IPS-20b (cell line): ENCODE results near the gene ASTN1.

Source experiments
- H3K27ac ChIP-seq: one replicate; pipeline ENCODE4 v1.5.1; 2013; ENCODE audit warnings: low read length
- H3K27me3 ChIP-seq: 2 replicates; pipeline ENCODE4 v1.6.1; 2013; ENCODE audit warnings: mild to moderate bottlenecking, low read length, inconsistent platforms; ENCODE audit not compliant: insufficient read depth
- H3K36me3 ChIP-seq: 2 replicates; pipeline ENCODE4 v1.6.1; 2013; ENCODE audit warnings: low read depth, mild to moderate bottlenecking, inconsistent platforms, low read length, moderate library complexity; ENCODE audit not compliant: insufficient read depth
- H3K4me1 ChIP-seq: 2 replicates; pipeline ENCODE4 v1.6.1; 2013; ENCODE audit warnings: mild to moderate bottlenecking, control low read depth, inconsistent platforms, low read length, moderate library complexity; ENCODE audit not compliant: insufficient read depth
- H3K4me3 ChIP-seq: 2 replicates; pipeline ENCODE4 v1.5.1; 2013; ENCODE audit warnings: mild to moderate bottlenecking, low read length, inconsistent platforms
- H3K9ac ChIP-seq: 2 replicates; pipeline ENCODE4 v1.6.1; 2013; ENCODE audit warnings: low read depth, mild to moderate bottlenecking, inconsistent platforms, low read length, moderate library complexity
- H3K9me3 ChIP-seq: 2 replicates; pipeline ENCODE4 v1.6.1; 2013; ENCODE audit warnings: mild to moderate bottlenecking, low read depth, low read length, inconsistent platforms; ENCODE audit not compliant: insufficient read depth

Gene ASTN1

GRCh38 chr1:177146499-177146898 lies 18.0 kb downstream of the ASTN1 start:
- Histone ChIP-seq H3K4me3 (no peak overlapping the region), H3K27me3 (no peaks in the 10 kb centered on the region), H3K9ac (no peak overlapping the region), H3K9me3 (no peaks in the 10 kb centered on the region), H3K36me3 (no peaks in the 10 kb centered on the region), H3K4me1 (peaks cover 12% of the 10 kb centered on the region; the same call in 1 of the 2 replicates), H3K27ac (no peak overlapping the region)

- H3K36me3 ChIP-seq, result no peaks in the 10 kb centered on the region
- H3K4me3 ChIP-seq, result no peak overlapping the region
- H3K27ac ChIP-seq, result no peak overlapping the region
These were observed 19.1 kb downstream of the ASTN1 start for GRCh38 chr1:177145106-177146070.

GRCh38 chr1:177142791-177143271 lies 21.7 kb downstream of the ASTN1 start:
- no peaks in the 10 kb centered on the region for H3K27me3 ChIP-seq
- no peak overlapping the region for H3K27ac ChIP-seq
- H3K9me3 ChIP-seq, result no peaks in the 10 kb centered on the region
- no peaks in the 10 kb centered on the region for H3K36me3 ChIP-seq
- H3K9ac ChIP-seq, result no peak overlapping the region
- H3K4me3 ChIP-seq, result peak overlapping the region; percentile 20; the same call in 1 of the 2 replicates
- peaks cover 12% of the 10 kb centered on the region; the same call in 1 of the 2 replicates for H3K4me1 ChIP-seq

More at GRCh38 chr1:177145106-177146070, 19.1 kb downstream of the ASTN1 start:
- Histone ChIP-seq H3K9me3 (no peaks in the 10 kb centered on the region), H3K27me3 (no peaks in the 10 kb centered on the region), H3K4me1 (peaks cover 12% of the 10 kb centered on the region; the same call in 1 of the 2 replicates), H3K9ac (no peak overlapping the region)

GRCh38 chr1:177142010-177142409 lies 22.5 kb downstream of the ASTN1 start:
- peaks cover 12% of the 10 kb centered on the region; the same call in 1 of the 2 replicates for H3K4me1 ChIP-seq

GRCh38 chr1:177138347-177138746 lies 26.2 kb downstream of the ASTN1 start:
- H3K4me1 ChIP-seq, result peaks cover 12% of the 10 kb centered on the region; the same call in 1 of the 2 replicates
- H3K9ac ChIP-seq, result no peak overlapping the region
- H3K4me3 ChIP-seq, result no peak overlapping the region
- H3K9me3 ChIP-seq, result no peaks in the 10 kb centered on the region
- no peaks in the 10 kb centered on the region for H3K36me3 ChIP-seq
- H3K27ac ChIP-seq, result no peak overlapping the region
- no peaks in the 10 kb centered on the region for H3K27me3 ChIP-seq

More at GRCh38 chr1:177142010-177142409, 22.5 kb downstream of the ASTN1 start:
- no peak overlapping the region for H3K9ac ChIP-seq
- no peaks in the 10 kb centered on the region for H3K27me3 ChIP-seq
- H3K36me3 ChIP-seq, result no peaks in the 10 kb centered on the region
- H3K4me3 ChIP-seq, result no peak overlapping the region
- no peaks in the 10 kb centered on the region for H3K9me3 ChIP-seq
- no peak overlapping the region for H3K27ac ChIP-seq

- H3K36me3 ChIP-seq, result no peaks in the 10 kb centered on the region
- H3K27ac ChIP-seq, result no peak overlapping the region
- no peak overlapping the region for H3K4me3 ChIP-seq
- no peaks in the 10 kb centered on the region for H3K9me3 ChIP-seq
- no peak overlapping the region for H3K9ac ChIP-seq
- no peaks in the 10 kb centered on the region for H3K27me3 ChIP-seq
- peaks cover 7% of the 10 kb centered on the region; the same call in 1 of the 2 replicates for H3K4me1 ChIP-seq
These were observed 26.7 kb downstream of the ASTN1 start for GRCh38 chr1:177137814-177138213.

- Histone ChIP-seq H3K4me3 (no peak overlapping the region), H3K4me1 (no peaks in the 10 kb centered on the region; the same call in 1 of the 2 replicates), H3K9ac (no peak overlapping the region)
These were observed 29.3 kb downstream of the ASTN1 start for GRCh38 chr1:177135250-177135649.

GRCh38 chr1:177133977-177134538 lies 30.5 kb downstream of the ASTN1 start:
- Histone ChIP-seq H3K27me3 (no peaks in the 10 kb centered on the region), H3K4me3 (no peak overlapping the region), H3K9me3 (no peaks in the 10 kb centered on the region), H3K27ac (no peak overlapping the region), H3K36me3 (no peaks in the 10 kb centered on the region), H3K9ac (no peak overlapping the region), H3K4me1 (no peaks in the 10 kb centered on the region; the same call in 1 of the 2 replicates)

More at GRCh38 chr1:177135250-177135649, 29.3 kb downstream of the ASTN1 start:
- H3K9me3 ChIP-seq, result no peaks in the 10 kb centered on the region
- no peak overlapping the region for H3K27ac ChIP-seq
- H3K36me3 ChIP-seq, result no peaks in the 10 kb centered on the region
- H3K27me3 ChIP-seq, result no peaks in the 10 kb centered on the region

GRCh38 chr1:177132141-177132540 lies 32.4 kb downstream of the ASTN1 start:
- Histone ChIP-seq H3K9ac (no peak overlapping the region), H3K36me3 (no peaks in the 10 kb centered on the region), H3K4me3 (no peak overlapping the region), H3K4me1 (no peaks in the 10 kb centered on the region; the same call in 1 of the 2 replicates), H3K27ac (no peak overlapping the region), H3K27me3 (no peaks in the 10 kb centered on the region), H3K9me3 (no peaks in the 10 kb centered on the region)

- Histone ChIP-seq H3K27me3 (no peaks in the 10 kb centered on the region), H3K4me3 (no peak overlapping the region), H3K9me3 (no peaks in the 10 kb centered on the region), H3K9ac (no peak overlapping the region), H3K27ac (no peak overlapping the region), H3K36me3 (no peaks in the 10 kb centered on the region), H3K4me1 (no peaks in the 10 kb centered on the region; the same call in 1 of the 2 replicates)
These were observed 32.8 kb downstream of the ASTN1 start for GRCh38 chr1:177131723-177132122.

GRCh38 chr1:177130451-177130945 lies 34.0 kb downstream of the ASTN1 start:
- Histone ChIP-seq H3K9me3 (no peaks in the 10 kb centered on the region), H3K4me1 (no peaks in the 10 kb centered on the region; the same call in 1 of the 2 replicates), H3K36me3 (no peaks in the 10 kb centered on the region), H3K9ac (no peak overlapping the region), H3K4me3 (no peak overlapping the region), H3K27ac (no peak overlapping the region), H3K27me3 (no peaks in the 10 kb centered on the region)
